Panc1 (cell line): ENCODE data around the gene INPP5D. TPM values are rescaled to one million over a fixed set of nuclear protein-coding genes. Genes with fewer than 3 reads are reported as not detected.

Experiments
- ATAC-seq: fragments of 200-7000 bp; cut with Tn5 transposase; 2 replicates; pipeline ENCODE4 v1.9.1; 2020; ENCODE audit warnings: mild to moderate bottlenecking, moderate library complexity
- BruUV-seq: library from RNA; stranded (reverse); fragments of 400-500 nt; replicated peaks from 2 replicates; lab custom pipeline; 2021; lab: Mats Ljungman, UMichigan
- CTCF ChIA-PET: fragments of 300-600 bp; sonication (Branson Sonifier 250); formaldehyde crosslinking; loops from one replicate; lab custom pipeline; 2022; ENCODE audit warnings: antibody characterized with exemption; lab: Charles Lee
- POLR2A ChIA-PET: fragments of 300-600 bp; sonication (Branson Sonifier 250); formaldehyde crosslinking; loops from one replicate; lab custom pipeline; 2022; ENCODE audit warnings: antibody characterized with exemption; lab: Charles Lee
- DNase-seq: peaks from one replicate; pipeline ENCODE4 v3.0.0-alpha.2; 2010; ENCODE audit warnings: low read depth, low spot score
- H3K27ac ChIP-seq: 2 replicates; pipeline ENCODE4 v1.5.1; 2011; ENCODE audit warnings: mild to moderate bottlenecking, low read length, inconsistent platforms
- H3K27me3 ChIP-seq: fragments of 200-500 bp; sonication (Bioruptor generic); 2 replicates; pipeline ENCODE4 v1.6.0; 2014; ENCODE audit warnings: low read length, inconsistent platforms; ENCODE audit not compliant: control insufficient read depth, insufficient read depth
- H3K36me3 ChIP-seq: fragments of 200-500 bp; sonication (Bioruptor generic); 2 replicates; pipeline ENCODE4 v1.5.1; 2014; ENCODE audit warnings: inconsistent platforms, mild to moderate bottlenecking, low read length, moderate library complexity; ENCODE audit not compliant: control insufficient read depth, insufficient read depth
- H3K4me1 ChIP-seq: 2 replicates; pipeline ENCODE4 v1.5.1; 2011; ENCODE audit warnings: inconsistent platforms, mild to moderate bottlenecking, low read length, moderate library complexity; ENCODE audit not compliant: control insufficient read depth, insufficient read depth
- H3K4me3 ChIP-seq, 2 experiments: 2 replicates each; pipeline ENCODE4 v1.5.1; 2011 to 2012; ENCODE audit warnings: low read depth in 2 of 2, low read length in 2 of 2, mild to moderate bottlenecking in 2 of 2, inconsistent platforms in 1 of 2, moderate library complexity in 1 of 2
- H3K9me3 ChIP-seq: fragments of 200-500 bp; sonication (Bioruptor generic); 2 replicates; pipeline ENCODE4 v1.5.1; 2014; ENCODE audit warnings: low read depth, mild to moderate bottlenecking, inconsistent platforms, low read length, moderate library complexity; ENCODE audit not compliant: control insufficient read depth, insufficient read depth
- POLR2AphosphoS5 ChIP-seq: IDR thresholded peaks from 2 replicates; pipeline ENCODE4 v1.6.1; 2012; ENCODE audit warnings: mild to moderate bottlenecking, low read depth, low read length, moderate library complexity
- SIN3A ChIP-seq: IDR thresholded peaks from 2 replicates; pipeline ENCODE4 v1.6.1; 2012; ENCODE audit warnings: low read depth, mild to moderate bottlenecking, low read length, moderate library complexity, borderline replicate concordance; ENCODE audit not compliant: insufficient read depth
- TCF7L2 ChIP-seq: IDR thresholded peaks from 2 replicates; pipeline ENCODE4 v1.6.1; 2011; ENCODE audit warnings: mild to moderate bottlenecking, low read depth, low read length, inconsistent platforms
- in situ Hi-C: cut with HindIII; loops from 2 replicates; pipeline ENCODE4 v1.10.0; 2016; ENCODE audit warnings: low sequenced_read_pairs, low pct_unique_long_range_greater_than_20kb
- intact Hi-C: fragments of 100-400 bp; cut with micrococcal nuclease; formaldehyde crosslinking; loops from one replicate; pipeline ENCODE4 v1.10.0; 2022; ENCODE audit not compliant: unreplicated experiment
- total RNA-seq: library from RNA; stranded (reverse); gene quantifications from one replicate; pipeline ENCODE4 v1.2.1, GENCODE V29; 2021; ENCODE audit not compliant: unreplicated experiment
- TF ChIP-seq, protein P1 (sequence below), 2 experiments: IDR thresholded peaks; 2 replicates each; pipeline ENCODE4 v1.6.1; 2011 to 2012; ENCODE audit warnings: low read depth in 2 of 2, control low read depth in 1 of 2, low read length in 1 of 2, mild to moderate bottlenecking in 1 of 2, moderate library complexity in 1 of 2; ENCODE audit not compliant: insufficient read depth in 1 of 2
- TF ChIP-seq, protein P2 (sequence below): fragments of 450-650 bp; IDR thresholded peaks from 2 replicates; pipeline ENCODE4 v1.5.1; 2017; ENCODE audit warnings: mild to moderate bottlenecking

INPP5D gene
- total RNA-seq, 1 experiment from 2014 or later, result 0.39 TPM

DNA sequence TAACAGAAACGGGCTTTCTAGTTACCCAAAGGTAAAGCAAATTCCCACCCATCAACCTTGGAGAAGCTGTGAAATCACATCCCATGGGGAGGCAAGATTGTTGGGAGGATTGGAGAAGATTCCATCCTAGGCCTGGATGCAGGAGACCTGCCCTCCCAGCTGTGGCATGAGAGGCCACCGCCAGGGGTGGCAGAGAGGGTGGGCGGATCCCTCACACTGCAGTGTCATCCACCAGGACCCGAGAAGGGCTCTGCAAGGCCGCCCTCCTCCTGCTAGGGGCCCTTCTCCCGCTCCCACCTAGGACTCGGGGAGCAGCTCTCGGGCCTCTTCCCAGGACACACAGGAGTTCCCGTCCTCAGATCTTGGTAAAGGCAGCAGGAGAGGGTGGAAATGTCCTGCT is 175.8 kb downstream of the INPP5D start:
- Histone ChIP-seq H3K9me3 (no peaks in the 10 kb centered on the region), H3K36me3 (no peaks in the 10 kb centered on the region), H3K27ac (no peak overlapping the region), H3K27me3 (no peaks in the 10 kb centered on the region), H3K4me3 (no peak overlapping the region), H3K4me1 (no peaks in the 10 kb centered on the region)
- DNase-seq (no peak), ATAC-seq (no peak)
- TF ChIP-seq, protein P1, sequence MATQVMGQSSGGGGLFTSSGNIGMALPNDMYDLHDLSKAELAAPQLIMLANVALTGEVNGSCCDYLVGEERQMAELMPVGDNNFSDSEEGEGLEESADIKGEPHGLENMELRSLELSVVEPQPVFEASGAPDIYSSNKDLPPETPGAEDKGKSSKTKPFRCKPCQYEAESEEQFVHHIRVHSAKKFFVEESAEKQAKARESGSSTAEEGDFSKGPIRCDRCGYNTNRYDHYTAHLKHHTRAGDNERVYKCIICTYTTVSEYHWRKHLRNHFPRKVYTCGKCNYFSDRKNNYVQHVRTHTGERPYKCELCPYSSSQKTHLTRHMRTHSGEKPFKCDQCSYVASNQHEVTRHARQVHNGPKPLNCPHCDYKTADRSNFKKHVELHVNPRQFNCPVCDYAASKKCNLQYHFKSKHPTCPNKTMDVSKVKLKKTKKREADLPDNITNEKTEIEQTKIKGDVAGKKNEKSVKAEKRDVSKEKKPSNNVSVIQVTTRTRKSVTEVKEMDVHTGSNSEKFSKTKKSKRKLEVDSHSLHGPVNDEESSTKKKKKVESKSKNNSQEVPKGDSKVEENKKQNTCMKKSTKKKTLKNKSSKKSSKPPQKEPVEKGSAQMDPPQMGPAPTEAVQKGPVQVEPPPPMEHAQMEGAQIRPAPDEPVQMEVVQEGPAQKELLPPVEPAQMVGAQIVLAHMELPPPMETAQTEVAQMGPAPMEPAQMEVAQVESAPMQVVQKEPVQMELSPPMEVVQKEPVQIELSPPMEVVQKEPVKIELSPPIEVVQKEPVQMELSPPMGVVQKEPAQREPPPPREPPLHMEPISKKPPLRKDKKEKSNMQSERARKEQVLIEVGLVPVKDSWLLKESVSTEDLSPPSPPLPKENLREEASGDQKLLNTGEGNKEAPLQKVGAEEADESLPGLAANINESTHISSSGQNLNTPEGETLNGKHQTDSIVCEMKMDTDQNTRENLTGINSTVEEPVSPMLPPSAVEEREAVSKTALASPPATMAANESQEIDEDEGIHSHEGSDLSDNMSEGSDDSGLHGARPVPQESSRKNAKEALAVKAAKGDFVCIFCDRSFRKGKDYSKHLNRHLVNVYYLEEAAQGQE (IDR thresholded peaks at IDR 0.05; ENCODE audit: insufficient read depth in 1 of 2, low read depth in 2 of 2, low read length in 1 of 2), result no peak
- TF ChIP-seq POLR2AphosphoS5 (no peak), SIN3A (no peak), TCF7L2 (no peak)
- TF ChIP-seq, protein P2, sequence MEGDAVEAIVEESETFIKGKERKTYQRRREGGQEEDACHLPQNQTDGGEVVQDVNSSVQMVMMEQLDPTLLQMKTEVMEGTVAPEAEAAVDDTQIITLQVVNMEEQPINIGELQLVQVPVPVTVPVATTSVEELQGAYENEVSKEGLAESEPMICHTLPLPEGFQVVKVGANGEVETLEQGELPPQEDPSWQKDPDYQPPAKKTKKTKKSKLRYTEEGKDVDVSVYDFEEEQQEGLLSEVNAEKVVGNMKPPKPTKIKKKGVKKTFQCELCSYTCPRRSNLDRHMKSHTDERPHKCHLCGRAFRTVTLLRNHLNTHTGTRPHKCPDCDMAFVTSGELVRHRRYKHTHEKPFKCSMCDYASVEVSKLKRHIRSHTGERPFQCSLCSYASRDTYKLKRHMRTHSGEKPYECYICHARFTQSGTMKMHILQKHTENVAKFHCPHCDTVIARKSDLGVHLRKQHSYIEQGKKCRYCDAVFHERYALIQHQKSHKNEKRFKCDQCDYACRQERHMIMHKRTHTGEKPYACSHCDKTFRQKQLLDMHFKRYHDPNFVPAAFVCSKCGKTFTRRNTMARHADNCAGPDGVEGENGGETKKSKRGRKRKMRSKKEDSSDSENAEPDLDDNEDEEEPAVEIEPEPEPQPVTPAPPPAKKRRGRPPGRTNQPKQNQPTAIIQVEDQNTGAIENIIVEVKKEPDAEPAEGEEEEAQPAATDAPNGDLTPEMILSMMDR, result no peak
- in situ Hi-C loops, result loop anchor here (10.0 kb wide), 1 partner anchor 151 kb away; no protein-coding TSS in a partner anchor
- ChIA-PET POLR2A (no interaction called here), CTCF (interaction anchor here (0.6 kb wide), 1 partner anchor 381 kb away, joined by 5 read pairs; no protein-coding TSS in a partner anchor)
- intact Hi-C loops, result no loop called here
- no TSS peak for BruUV-seq

DNA sequence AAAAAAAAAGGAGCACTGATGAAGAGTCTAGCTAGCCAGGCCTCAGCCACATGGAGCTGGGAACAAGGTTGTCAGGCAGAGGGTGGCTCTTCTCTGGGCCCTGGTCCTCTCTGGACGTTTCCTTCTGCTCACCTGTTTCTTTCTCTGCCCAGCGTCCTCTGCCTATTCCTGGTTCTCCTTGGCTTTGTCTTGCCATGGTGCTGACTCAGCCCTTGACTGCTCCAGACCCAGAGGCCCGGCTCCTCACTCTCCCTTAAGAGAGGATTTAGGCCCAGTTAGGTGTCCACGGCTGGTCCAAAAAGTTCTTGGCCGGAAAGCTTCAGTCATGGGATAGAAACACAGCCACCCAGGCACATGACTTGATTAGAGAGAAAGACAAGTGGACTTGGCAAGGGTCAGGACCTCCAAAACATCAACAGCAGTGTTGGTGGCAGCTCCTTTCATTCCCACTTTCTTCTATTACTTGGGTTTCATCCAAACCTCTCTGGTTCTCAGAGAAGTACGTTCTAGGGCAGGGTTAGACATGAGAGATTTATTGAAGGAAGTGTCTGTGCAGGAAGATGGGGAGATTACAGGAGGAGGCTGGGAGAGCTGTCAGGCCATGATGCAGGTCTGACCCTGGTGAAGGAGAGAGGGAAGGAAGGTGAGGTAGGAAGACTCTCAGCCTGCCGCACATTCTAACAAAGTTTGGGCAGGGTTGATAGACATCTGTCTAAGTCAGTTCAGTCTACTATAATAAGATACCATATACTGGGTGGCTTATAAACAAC is 176.9 kb downstream of the INPP5D start:
- ATAC-seq, result no peak; the same call in 1 of the 2 replicates
- Histone ChIP-seq H3K27ac (no peak overlapping the region), H3K4me3 (no peak overlapping the region), H3K4me1 (no peaks in the 10 kb centered on the region), H3K36me3 (no peaks in the 10 kb centered on the region), H3K9me3 (no peaks in the 10 kb centered on the region), H3K27me3 (no peaks in the 10 kb centered on the region)
- no TSS peak for BruUV-seq
- in situ Hi-C loops, result loop anchor here (10.0 kb wide), 1 partner anchor 152 kb away; no protein-coding TSS in a partner anchor
- CTCF ChIA-PET, result no interaction called here
- POLR2A ChIA-PET, result no interaction called here
- no peak for DNase-seq
- TF ChIP-seq POLR2AphosphoS5, result no peak
- TF ChIP-seq, protein P2, result no peak
- no peak for TF ChIP-seq SIN3A
- TF ChIP-seq TCF7L2, result no peak
- TF ChIP-seq, protein P1 (IDR thresholded peaks at IDR 0.05; ENCODE audit: insufficient read depth in 1 of 2, low read depth in 2 of 2, low read length in 1 of 2), result no peak
- intact Hi-C loops, result no loop called here
